Measurements from ENCODE around the gene EPC1.

DNA sequence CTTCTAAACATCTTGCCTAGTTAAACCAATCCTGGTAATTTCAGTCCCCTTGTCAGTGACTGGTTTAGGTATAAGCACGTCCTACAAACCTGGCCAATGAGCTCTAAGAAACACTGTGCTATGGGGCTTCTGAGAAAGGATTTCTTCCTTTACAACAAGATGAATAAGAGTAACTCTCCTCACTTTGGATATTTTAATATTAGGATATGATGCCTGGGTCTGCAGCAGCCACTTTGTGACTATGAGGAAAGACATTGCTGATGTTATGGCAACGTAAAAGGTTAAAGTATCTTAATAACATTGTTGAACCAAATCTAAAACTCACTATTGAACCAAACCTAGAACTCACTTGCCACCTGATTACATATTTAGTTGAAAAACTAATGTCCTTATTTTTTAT lies 26.5 kb upstream of the EPC1 start:
- TF ChIP-seq EZH2 (IDR thresholded peaks at IDR 0.05; ENCODE audit: insufficient read depth, poor library complexity, severe bottlenecking) (no peak), EZH2phosphoT487 (IDR thresholded peaks at IDR 0.05; ENCODE audit: insufficient read depth, low read depth) (no peak)

Measured in GM23248 (cell line).